Right cardiac atrium (tissue), 5 donors: ENCODE data around the gene SLC39A8. TPM values are rescaled to one million over a fixed set of nuclear protein-coding genes. Genes with fewer than 3 reads are reported as not detected.
"Not testable (repeated sequence)": the region's sequence is repeated elsewhere in the genome, so short reads cannot be mapped to it uniquely, and the experiment has no call there.

ENCODE experiments used
- ATAC-seq, 2 donors: fragments of 200-7000 bp; cut with Tn5 transposase; one replicate each; pipeline versions ENCODE4 v1.8.0 to v1.9.1; 2020; ENCODE audit warnings: moderate library complexity in 2 of 2, mild to moderate bottlenecking in 1 of 2
- DNase-seq, 3 donors: peaks; one replicate each; pipeline ENCODE4 v3.0.0-alpha.2; 2020
- H3K27ac ChIP-seq: one replicate; pipeline ENCODE4 v1.5.1; 2013; ENCODE audit warnings: mild to moderate bottlenecking, low read length, control low read depth, moderate library complexity
- H3K27me3 ChIP-seq: one replicate; pipeline ENCODE4 v1.6.1; 2013; ENCODE audit not compliant: control insufficient read depth, insufficient read depth
- H3K4me1 ChIP-seq: one replicate; pipeline ENCODE4 v1.6.1; 2013; ENCODE audit warnings: low read length; ENCODE audit not compliant: control insufficient read depth, insufficient read depth
- H3K4me3 ChIP-seq: one replicate; pipeline ENCODE4 v1.5.1; 2013; ENCODE audit warnings: low read length, control low read depth
- H3K9me3 ChIP-seq: one replicate; pipeline ENCODE4 v1.6.1; 2013; ENCODE audit warnings: low read length; ENCODE audit not compliant: control insufficient read depth
- WGBS: extraction: QIAGEN DNeasy Blood & Tissue Kit; methylation state at CpG from one replicate; pipeline ENCODE4 v1.1.7; 2013; 5-methylcytosine and 5-hydroxymethylcytosine counted together
- intact Hi-C, 4 donors: fragments of 100-400 bp; cut with DNase I; formaldehyde crosslinking; loops; one replicate each; pipeline versions ENCODE4 v1.11.0 to v1.14.0; 2022 to 2023
- long read RNA-seq, 4 donors: library from polyadenylated mRNA; unstranded; transcript quantifications; one replicate each; pipeline ENCODE4 v2.0.0, GENCODE V29; 2020 to 2021
- polyA plus RNA-seq: library from polyadenylated mRNA; stranded (reverse); fragments of 200-250 nt; gene quantifications from one replicate; pipeline ENCODE4 v1.2.3, GENCODE V29; 2013
- total RNA-seq, 4 donors: library from RNA; stranded (reverse); fragmentation: NEBNext Ultra II Directional; extraction: Animal tissue kit (Norgen Biotek cat#: 25700); gene quantifications; one replicate each; pipeline ENCODE4 v1.2.1, GENCODE V29; 2021
- donor health status: healthy with polysubstance abuse.
- donor health status: DM: no; HTN: yes; CAD: no.
- donor health status: DM: no; HTN: no; CAD: no.
- donor health status: DM: no; HTN: yes; CAD: no; lungs with severe emphysema.
- donor health status: DM: yes; HTN: yes; CAD: no.

Gene SLC39A8
- total RNA-seq (10 to 100 TPM; 77.7 to 92.3 (median 81.2) TPM), polyA plus RNA-seq (60.5 TPM)
- long read RNA-seq, donor 1, transcript SLC39A8-201 (9 exons, 3,144 nt), result minor isoform, 72 of 338 reads
- long read RNA-seq, donor 1, transcript SLC39A8-202 (8 exons, 3,238 nt), result major isoform, 238 of 338 reads
- long read RNA-seq, donor 1, partial matches to known transcripts, result 13 of 338 reads
- long read RNA-seq, donor 1, other reads (novel, unspliced or antisense), result 15 of 338 reads
- long read RNA-seq, donor 2, transcript SLC39A8-202 (8 exons, 3,238 nt), result major isoform, 86 of 136 reads
- long read RNA-seq, donor 2, transcript SLC39A8-201 (9 exons, 3,144 nt), result minor isoform, 43 of 136 reads
- long read RNA-seq, donor 2, partial matches to known transcripts, result 3 of 136 reads
- long read RNA-seq, donor 2, other reads (novel, unspliced or antisense), result 4 of 136 reads
- long read RNA-seq, donor 3, transcript SLC39A8-202 (8 exons, 3,238 nt), result major isoform, 513 of 660 reads
- long read RNA-seq, donor 3, transcript SLC39A8-201 (9 exons, 3,144 nt), result minor isoform, 90 of 660 reads
- long read RNA-seq, donor 3, partial matches to known transcripts, result 32 of 660 reads
- long read RNA-seq, donor 3, other reads (novel, unspliced or antisense), result 25 of 660 reads
- long read RNA-seq, donor 4, transcript SLC39A8-201 (9 exons, 3,144 nt), result minor isoform, 42 of 179 reads
- long read RNA-seq, donor 4, transcript SLC39A8-202 (8 exons, 3,238 nt), result major isoform, 124 of 179 reads
- long read RNA-seq, donor 4, partial matches to known transcripts, result 5 of 179 reads
- long read RNA-seq, donor 4, other reads (novel, unspliced or antisense), result 8 of 179 reads

DNA sequence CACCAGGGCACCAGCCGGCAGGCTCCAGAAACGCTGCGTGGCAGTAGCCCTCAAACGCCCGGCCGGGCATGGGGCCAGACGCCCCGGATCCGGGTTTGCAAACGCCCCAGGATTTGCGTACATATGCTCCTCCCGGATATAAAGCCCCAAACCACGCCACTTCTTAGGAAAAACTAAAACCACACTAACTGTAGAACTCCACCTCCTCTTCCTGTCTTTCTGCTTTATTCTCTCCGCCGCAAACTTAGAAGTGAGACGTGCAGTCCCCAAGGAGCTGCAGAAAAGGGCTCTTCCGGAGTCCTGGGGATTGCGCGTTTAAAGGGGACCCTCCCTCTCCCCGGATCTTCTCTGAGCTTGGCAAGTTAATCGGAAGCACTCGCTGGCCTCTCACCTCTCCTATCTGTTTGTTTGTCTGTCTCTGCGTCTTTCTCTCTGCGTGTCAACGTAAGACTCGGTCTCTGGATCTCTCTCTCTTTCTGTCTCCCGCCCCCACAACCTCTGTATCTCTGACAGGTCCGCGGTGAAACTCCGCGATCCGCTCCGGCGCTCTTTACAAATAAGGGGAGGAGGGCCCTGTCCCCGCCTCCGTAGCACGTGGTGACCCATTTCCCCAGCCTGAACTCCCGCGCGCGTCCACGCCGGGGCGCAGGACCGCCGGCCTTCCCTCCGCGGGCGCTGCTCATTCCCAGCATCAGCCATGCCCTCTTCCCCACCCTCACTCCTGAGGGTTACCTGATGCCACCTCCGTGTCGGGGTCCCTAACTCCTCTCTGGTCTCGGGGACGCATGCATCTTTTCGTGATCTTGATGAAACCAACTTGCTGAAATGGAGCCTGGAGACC, at the start of gene SLC39A8:
Gene SLC39A8 (minus strand): TSS at position 529 of the 841 bp plus-strand sequence. CDS start 820 bp downstream, outside the sequence.
- intact Hi-C loops, result no loop called here
- Histone ChIP-seq H3K27me3 (no peaks in the 10 kb centered on the region), H3K9me3 (no peaks in the 10 kb centered on the region), H3K4me3 (peak within 1 kb of the TSS; percentile 41), H3K27ac (peak within 1 kb of the TSS; percentile 70), H3K4me1 (no peaks in the 10 kb centered on the region)
- under 1% methylated on average over 54 of the region's 54 CpGs for WGBS
- peak; percentile 96 for ATAC-seq
- DNase-seq, result peak; percentile 88 to 95 (median 94)

DNA sequence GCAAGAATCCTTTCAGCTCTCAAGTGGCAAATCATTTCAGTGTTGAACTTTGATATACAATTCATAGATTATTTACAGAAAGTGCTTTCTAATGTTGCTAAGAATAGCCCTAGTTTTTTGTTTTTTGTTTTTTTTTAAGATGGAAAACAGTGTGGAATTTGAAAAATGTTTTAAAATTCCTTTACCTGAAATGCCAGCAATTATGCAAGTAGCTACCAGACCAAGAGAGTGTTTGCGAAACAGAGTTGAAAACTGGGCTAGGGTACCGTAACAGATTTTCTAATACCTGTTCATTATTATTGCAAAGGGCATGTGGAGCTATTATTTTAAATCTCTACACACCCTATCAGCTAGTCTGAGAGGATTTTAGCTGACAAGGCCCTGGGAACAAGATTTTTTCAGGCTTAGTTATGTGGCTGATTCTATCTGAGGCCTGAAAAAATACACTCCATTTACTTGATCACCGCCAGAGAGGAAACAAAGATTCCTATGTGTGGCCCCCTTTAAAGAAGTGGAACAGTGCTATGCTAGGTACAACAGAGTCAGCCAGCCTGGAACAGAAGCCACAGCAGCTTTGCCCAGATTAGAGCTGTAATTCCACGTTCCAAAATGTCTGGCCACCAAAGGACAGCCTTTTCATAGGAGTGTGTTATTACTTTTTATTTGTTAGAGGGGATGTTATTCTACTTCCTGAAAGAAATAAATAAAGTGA, 46.9 kb upstream of the SLC39A8 start:
- Histone ChIP-seq H3K27ac (no peak overlapping the region), H3K4me3 (no peak overlapping the region), H3K27me3 (no peaks in the 10 kb centered on the region), H3K9me3 (no peaks in the 10 kb centered on the region), H3K4me1 (no peaks in the 10 kb centered on the region)
- DNase-seq, result no peak
- intact Hi-C loops, result no loop called here
- WGBS, result 72% methylated on average over 4 of the region's 4 CpGs
- ATAC-seq, result no peak

DNA sequence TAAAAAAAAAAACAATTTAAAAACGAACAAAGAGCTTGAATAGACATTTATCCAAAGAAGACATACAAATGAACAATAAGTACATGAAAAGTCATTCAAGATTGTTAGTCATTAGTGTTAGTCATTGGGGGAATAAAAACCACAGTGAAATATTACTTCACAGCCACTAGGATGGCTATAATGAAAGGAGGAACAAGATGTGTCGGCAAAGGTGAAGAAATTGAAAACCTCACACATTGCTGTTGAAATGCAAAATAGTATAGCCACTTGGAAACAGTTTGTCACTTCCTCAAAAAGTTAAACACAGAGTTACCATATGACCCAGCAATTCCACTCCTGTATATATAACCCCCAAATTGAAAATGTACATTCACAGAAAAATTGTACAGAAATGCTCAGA, 45.2 kb upstream of the SLC39A8 start:
- H3K9me3 ChIP-seq, result no peaks in the 10 kb centered on the region
- intact Hi-C loops, result no loop called here
- ATAC-seq (peak in 1 of 2 donors; percentile 32), DNase-seq (no peak)
- no peaks in the 10 kb centered on the region for H3K27me3 ChIP-seq
- 66% methylated on average over 2 of the region's 2 CpGs for WGBS
- no peak overlapping the region for H3K27ac ChIP-seq
- H3K4me3 ChIP-seq, result no peak overlapping the region
- no peaks in the 10 kb centered on the region for H3K4me1 ChIP-seq

DNA sequence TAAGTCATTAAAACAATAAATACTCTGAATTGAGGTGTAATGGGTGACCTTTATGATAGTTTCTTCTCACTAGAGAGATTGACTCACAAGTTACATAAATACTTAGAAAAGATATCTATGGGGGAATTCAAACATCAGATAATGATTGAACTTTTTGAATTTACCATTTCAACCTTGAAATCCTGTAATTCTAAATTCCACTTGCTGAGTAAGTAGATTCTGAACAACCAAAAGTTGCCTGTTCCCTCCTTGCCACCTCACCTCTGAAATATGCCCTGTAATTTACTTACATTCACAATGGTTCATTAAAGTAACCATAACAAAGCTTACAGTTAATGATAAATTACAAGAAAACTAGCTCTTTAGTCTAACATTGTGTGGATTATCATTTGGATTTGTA, 43.3 kb upstream of the SLC39A8 start:
- Histone ChIP-seq H3K27me3 (no peaks in the 10 kb centered on the region), H3K4me3 (no peak overlapping the region), H3K27ac (no peak overlapping the region), H3K4me1 (no peaks in the 10 kb centered on the region), H3K9me3 (no peaks in the 10 kb centered on the region)
- no peak for ATAC-seq
- no peak for DNase-seq
- intact Hi-C loops, result no loop called here

DNA sequence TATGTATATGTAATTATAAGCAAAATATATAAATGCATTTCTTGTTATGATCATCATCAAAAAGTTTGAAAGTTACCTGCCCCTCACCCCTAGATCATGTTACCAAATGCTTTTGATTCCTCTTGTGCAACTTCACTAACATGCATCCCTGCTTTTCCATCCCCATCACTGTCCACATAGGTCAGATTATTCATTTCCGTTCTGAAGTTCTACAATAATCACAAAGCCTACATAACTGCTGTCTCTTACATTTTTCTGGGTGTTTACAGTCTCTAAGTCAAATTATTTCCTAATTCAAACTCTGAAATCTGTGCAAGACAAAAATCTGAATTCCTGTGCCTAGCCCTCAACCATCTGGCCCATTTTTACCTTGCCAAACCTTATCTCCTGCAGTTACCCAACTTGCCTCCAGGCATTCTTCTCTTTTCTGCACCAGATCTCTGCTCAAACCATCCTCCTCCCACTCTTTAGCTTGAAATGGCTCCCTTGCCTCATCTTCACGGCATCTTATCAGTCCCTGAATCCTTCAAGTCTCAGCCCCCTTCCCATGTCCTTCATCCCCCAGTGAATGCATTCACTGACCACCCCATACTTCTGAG, 42.4 kb upstream of the SLC39A8 start:
- no peak overlapping the region for H3K27ac ChIP-seq
- H3K4me3 ChIP-seq, result no peak overlapping the region
- H3K9me3 ChIP-seq, result no peaks in the 10 kb centered on the region
- 26% methylated on average over 2 of the region's 2 CpGs for WGBS
- intact Hi-C loops, result no loop called here
- H3K4me1 ChIP-seq, result no peaks in the 10 kb centered on the region
- H3K27me3 ChIP-seq, result no peaks in the 10 kb centered on the region
- DNase-seq (no peak), ATAC-seq (no peak)

DNA sequence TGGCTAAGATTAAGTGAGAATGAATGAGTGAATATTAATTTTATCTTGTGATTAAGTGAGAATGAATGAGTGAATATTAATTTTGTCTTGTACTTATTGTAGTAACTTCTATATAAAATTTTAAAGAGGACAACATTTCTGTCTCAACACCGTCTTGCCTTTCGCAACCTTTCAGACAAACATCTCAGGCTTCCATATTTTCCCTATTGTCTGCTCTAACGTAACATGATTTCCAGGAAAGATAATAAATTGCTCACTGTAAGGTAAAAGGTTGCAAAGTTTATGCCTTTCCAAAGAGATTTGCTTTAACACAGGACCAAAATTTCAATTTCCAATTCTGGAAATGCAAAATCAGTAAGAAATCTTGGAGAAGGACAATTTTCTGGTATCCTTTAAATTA, 41.7 kb upstream of the SLC39A8 start:
- no peak overlapping the region for H3K27ac ChIP-seq
- no peak for DNase-seq
- 87% methylated on average over 3 of the region's 3 CpGs for WGBS
- ATAC-seq, result no peak
- no peak overlapping the region for H3K4me3 ChIP-seq
- intact Hi-C loops, result no loop called here
- no peaks in the 10 kb centered on the region for H3K4me1 ChIP-seq
- no peaks in the 10 kb centered on the region for H3K9me3 ChIP-seq
- H3K27me3 ChIP-seq, result no peaks in the 10 kb centered on the region

DNA sequence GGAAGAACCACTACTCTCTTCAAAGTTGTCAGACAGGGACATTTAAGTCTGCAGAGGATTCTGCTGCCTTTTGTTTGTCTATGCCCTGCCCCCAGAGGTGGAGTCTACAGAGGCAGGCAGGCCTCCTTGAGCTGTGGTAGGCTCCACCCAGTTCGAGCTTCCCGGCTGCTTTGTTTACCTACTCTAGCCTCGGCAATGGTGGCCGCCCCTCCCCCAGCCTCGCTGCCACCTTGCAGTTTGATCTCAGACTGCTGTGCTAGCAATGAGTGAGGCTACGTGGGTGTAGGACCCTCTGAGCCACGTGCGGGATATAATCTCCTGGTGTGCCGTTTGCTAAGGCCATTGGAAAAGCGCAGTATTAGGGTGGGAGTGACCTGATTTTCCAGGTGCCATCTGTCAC, 35.0 kb upstream of the SLC39A8 start:
- WGBS, result 87% methylated on average over 10 of the region's 10 CpGs
- H3K4me1 ChIP-seq, DNase-seq, intact Hi-C loops, H3K4me3 ChIP-seq, H3K9me3 ChIP-seq, ATAC-seq, H3K27ac ChIP-seq, H3K27me3 ChIP-seq: not testable (repeated sequence)

DNA sequence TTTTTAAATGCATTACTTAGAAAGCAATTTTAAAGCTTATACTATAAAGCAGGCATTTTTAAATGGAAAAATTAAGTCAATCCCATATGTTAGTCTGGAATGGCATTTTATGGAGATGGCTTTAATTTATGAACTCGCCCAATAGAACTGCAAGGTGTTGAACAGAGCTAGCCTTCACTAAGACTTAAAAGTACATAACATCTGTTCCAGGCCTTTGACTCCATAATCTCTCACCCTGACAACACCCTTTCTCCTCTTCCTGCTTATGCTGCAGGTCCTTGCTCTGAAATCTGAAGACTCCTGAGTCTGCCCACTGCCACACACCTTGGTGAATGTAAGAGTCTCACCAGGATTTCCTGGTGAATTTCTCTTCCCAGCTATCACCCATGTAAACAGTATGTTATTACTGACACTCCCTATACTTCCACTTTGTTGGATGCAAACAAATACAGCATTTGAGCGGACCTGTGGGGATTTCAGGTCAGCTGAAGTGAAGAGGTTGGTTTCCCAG, 17.7 kb upstream of the SLC39A8 start:
- no peak for DNase-seq
- no peak overlapping the region for H3K27ac ChIP-seq
- 85% methylated on average over 2 of the region's 2 CpGs for WGBS
- no peak for ATAC-seq
- intact Hi-C loops, result no loop called here
- H3K27me3 ChIP-seq, result no peaks in the 10 kb centered on the region
- no peaks in the 10 kb centered on the region for H3K9me3 ChIP-seq
- no peaks in the 10 kb centered on the region for H3K4me1 ChIP-seq
- H3K4me3 ChIP-seq, result no peak overlapping the region

DNA sequence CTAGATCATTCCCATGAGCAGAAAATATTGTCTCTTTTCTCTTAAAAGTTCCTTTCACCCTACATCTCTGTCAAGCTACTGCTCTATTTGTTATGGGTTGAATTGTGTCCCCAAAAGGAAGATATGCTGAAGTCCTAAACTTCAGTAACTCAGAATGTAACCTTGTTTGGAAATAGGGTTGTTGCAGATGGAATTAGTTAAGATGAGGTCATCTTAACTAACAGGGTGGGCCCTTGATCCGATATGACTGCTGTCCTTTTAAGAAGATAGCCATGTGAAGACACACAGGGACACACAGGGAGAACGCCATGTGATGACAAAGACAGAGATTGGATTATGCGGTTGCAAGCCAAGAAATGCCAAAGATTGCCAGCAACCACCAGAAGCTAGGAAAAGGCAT, 12.8 kb upstream of the SLC39A8 start:
- H3K27me3 ChIP-seq, result no peaks in the 10 kb centered on the region
- no peaks in the 10 kb centered on the region for H3K4me1 ChIP-seq
- 66% methylated on average over 3 of the region's 3 CpGs for WGBS
- DNase-seq (no peak), ATAC-seq (no peak)
- intact Hi-C loops, result no loop called here
- H3K4me3 ChIP-seq, result no peak overlapping the region
- H3K27ac ChIP-seq, result no peak overlapping the region
- no peaks in the 10 kb centered on the region for H3K9me3 ChIP-seq

DNA sequence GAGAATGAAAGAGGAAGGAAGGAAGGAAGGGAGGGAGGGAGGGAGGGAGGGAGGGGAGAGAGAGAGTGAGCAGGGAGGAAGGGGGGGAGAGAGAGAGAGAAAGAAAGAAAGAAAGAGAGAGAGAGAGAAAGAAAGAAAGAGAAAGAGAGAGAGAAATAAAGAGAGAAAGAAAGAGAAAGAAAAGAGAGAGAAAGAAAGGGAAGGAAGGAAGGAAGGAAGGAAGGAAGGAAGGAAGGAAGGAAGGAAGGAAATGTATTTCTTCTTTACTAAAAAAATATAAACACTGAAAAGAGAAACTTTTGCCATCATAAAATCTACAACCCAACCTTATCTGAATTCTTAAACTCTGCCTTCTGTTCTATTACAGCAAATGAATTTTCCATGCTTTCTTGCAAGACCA, 12.4 kb upstream of the SLC39A8 start:
- ATAC-seq, H3K27me3 ChIP-seq, H3K4me1 ChIP-seq, H3K4me3 ChIP-seq, DNase-seq, intact Hi-C loops, H3K9me3 ChIP-seq, H3K27ac ChIP-seq: not testable (repeated sequence)
